Measurements from ENCODE around the gene ALDH9A1. TPM values are rescaled to one million over a fixed set of nuclear protein-coding genes. Genes with fewer than 3 reads are reported as not detected.

ALDH9A1 gene
- total RNA-seq, 1 donor from 2014 or later: 123 TPM

- Mint-ChIP-seq H3K27me3 (ENCODE audit: unreplicated experiment) (no peaks in the 10 kb centered on the region), H3K27ac (ENCODE audit: unreplicated experiment) (no peak overlapping the region), H3K9me3 (ENCODE audit: unreplicated experiment) (no peaks in the 10 kb centered on the region), H3K4me1 (ENCODE audit: unreplicated experiment) (peaks cover 9% of the 10 kb centered on the region), H3K4me3 (ENCODE audit: unreplicated experiment) (no peak overlapping the region), H3K36me3 (ENCODE audit: low read depth, unreplicated experiment) (peaks cover 16% of the 10 kb centered on the region)
- no peak for DNase-seq (ENCODE audit: low spot score)
- TF ChIP-seq, protein P1, sequence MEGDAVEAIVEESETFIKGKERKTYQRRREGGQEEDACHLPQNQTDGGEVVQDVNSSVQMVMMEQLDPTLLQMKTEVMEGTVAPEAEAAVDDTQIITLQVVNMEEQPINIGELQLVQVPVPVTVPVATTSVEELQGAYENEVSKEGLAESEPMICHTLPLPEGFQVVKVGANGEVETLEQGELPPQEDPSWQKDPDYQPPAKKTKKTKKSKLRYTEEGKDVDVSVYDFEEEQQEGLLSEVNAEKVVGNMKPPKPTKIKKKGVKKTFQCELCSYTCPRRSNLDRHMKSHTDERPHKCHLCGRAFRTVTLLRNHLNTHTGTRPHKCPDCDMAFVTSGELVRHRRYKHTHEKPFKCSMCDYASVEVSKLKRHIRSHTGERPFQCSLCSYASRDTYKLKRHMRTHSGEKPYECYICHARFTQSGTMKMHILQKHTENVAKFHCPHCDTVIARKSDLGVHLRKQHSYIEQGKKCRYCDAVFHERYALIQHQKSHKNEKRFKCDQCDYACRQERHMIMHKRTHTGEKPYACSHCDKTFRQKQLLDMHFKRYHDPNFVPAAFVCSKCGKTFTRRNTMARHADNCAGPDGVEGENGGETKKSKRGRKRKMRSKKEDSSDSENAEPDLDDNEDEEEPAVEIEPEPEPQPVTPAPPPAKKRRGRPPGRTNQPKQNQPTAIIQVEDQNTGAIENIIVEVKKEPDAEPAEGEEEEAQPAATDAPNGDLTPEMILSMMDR (IDR thresholded peaks at IDR 0.05; ENCODE audit: unreplicated experiment): no peak
These were observed 47.3 kb downstream of the ALDH9A1 start for GRCh38 chr1:165650981-165651625.

- H3K36me3 Mint-ChIP-seq (ENCODE audit: low read depth, unreplicated experiment): peaks cover 14% of the 10 kb centered on the region
- H3K9me3 Mint-ChIP-seq (ENCODE audit: unreplicated experiment): no peaks in the 10 kb centered on the region
- DNase-seq (ENCODE audit: low spot score): no peak
- H3K4me3 Mint-ChIP-seq (ENCODE audit: unreplicated experiment): no peak overlapping the region
- no peak overlapping the region for H3K27ac Mint-ChIP-seq (ENCODE audit: unreplicated experiment)
- peaks cover 9% of the 10 kb centered on the region for H3K4me1 Mint-ChIP-seq (ENCODE audit: unreplicated experiment)
- H3K27me3 Mint-ChIP-seq (ENCODE audit: unreplicated experiment): no peaks in the 10 kb centered on the region
- TF ChIP-seq, protein P1 (IDR thresholded peaks at IDR 0.05; ENCODE audit: unreplicated experiment): no peak
These were observed 49.3 kb downstream of the ALDH9A1 start for GRCh38 chr1:165648919-165649572.

GRCh38 chr1:165647970-165648369 lies 50.4 kb downstream of the ALDH9A1 start:
- H3K9me3 Mint-ChIP-seq (ENCODE audit: unreplicated experiment): no peaks in the 10 kb centered on the region
- no peak overlapping the region for H3K27ac Mint-ChIP-seq (ENCODE audit: unreplicated experiment)
- no peak for DNase-seq (ENCODE audit: low spot score)
- TF ChIP-seq, protein P1 (IDR thresholded peaks at IDR 0.05; ENCODE audit: unreplicated experiment): no peak
- H3K4me3 Mint-ChIP-seq (ENCODE audit: unreplicated experiment): no peak overlapping the region
- H3K36me3 Mint-ChIP-seq (ENCODE audit: low read depth, unreplicated experiment): peaks cover 5% of the 10 kb centered on the region
- H3K27me3 Mint-ChIP-seq (ENCODE audit: unreplicated experiment): no peaks in the 10 kb centered on the region
- peaks cover 9% of the 10 kb centered on the region for H3K4me1 Mint-ChIP-seq (ENCODE audit: unreplicated experiment)

GRCh38 chr1:165647517-165647916 lies 50.8 kb downstream of the ALDH9A1 start:
- no peak for DNase-seq (ENCODE audit: low spot score)
- no peaks in the 10 kb centered on the region for H3K9me3 Mint-ChIP-seq (ENCODE audit: unreplicated experiment)
- peaks cover 4% of the 10 kb centered on the region for H3K36me3 Mint-ChIP-seq (ENCODE audit: low read depth, unreplicated experiment)
- H3K4me1 Mint-ChIP-seq (ENCODE audit: unreplicated experiment): peaks cover 9% of the 10 kb centered on the region
- no peak overlapping the region for H3K4me3 Mint-ChIP-seq (ENCODE audit: unreplicated experiment)
- no peaks in the 10 kb centered on the region for H3K27me3 Mint-ChIP-seq (ENCODE audit: unreplicated experiment)
- TF ChIP-seq, protein P1 (IDR thresholded peaks at IDR 0.05; ENCODE audit: unreplicated experiment): no peak
- no peak overlapping the region for H3K27ac Mint-ChIP-seq (ENCODE audit: unreplicated experiment)
